ENCODE measurements around the gene CFAP77. TPM values are rescaled to one million over a fixed set of nuclear protein-coding genes. Genes with fewer than 3 reads are reported as not detected.

CFAP77 gene
- total and polyA plus RNA-seq, 10 of the 15 experiments (the other 5 are each of a cell fraction or from before 2014, with no cell fraction given) = 0.33 TPM; not detected in 9

- TF ChIP-seq, protein P1, sequence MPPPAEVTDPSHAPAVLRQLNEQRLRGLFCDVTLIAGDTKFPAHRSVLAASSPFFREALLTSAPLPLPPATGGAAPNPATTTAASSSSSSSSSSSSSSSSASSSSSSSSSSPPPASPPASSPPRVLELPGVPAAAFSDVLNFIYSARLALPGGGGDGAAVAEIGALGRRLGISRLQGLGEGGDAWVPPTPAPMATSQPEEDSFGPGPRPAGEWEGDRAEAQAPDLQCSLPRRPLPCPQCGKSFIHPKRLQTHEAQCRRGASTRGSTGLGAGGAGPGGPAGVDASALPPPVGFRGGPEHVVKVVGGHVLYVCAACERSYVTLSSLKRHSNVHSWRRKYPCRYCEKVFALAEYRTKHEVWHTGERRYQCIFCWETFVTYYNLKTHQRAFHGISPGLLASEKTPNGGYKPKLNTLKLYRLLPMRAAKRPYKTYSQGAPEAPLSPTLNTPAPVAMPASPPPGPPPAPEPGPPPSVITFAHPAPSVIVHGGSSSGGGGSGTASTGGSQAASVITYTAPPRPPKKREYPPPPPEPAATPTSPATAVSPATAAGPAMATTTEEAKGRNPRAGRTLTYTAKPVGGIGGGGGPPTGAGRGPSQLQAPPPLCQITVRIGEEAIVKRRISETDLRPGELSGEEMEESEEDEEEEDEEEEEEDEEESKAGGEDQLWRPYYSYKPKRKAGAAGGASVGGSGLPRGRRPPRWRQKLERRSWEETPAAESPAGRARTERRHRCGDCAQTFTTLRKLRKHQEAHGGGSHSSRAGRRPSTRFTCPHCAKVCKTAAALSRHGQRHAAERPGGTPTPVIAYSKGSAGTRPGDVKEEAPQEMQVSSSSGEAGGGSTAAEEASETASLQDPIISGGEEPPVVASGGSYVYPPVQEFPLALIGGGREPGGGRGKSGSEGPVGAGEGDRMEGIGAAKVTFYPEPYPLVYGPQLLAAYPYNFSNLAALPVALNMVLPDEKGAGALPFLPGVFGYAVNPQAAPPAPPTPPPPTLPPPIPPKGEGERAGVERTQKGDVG (CRISPR knock-in tag; IDR thresholded peaks at IDR 0.05) = no peak
- no peak for TF ChIP-seq ZBED1 (IDR thresholded peaks at IDR 0.05; ENCODE audit: borderline replicate concordance)
- TF ChIP-seq EZH2 (IDR thresholded peaks at IDR 0.05; ENCODE audit: borderline replicate concordance, control insufficient read depth, low read depth, low read length) = no peak
These were observed 45.9 kb upstream of the CFAP77 start (continued) for GRCh38 chr9:132364068-132364467.

GRCh38 chr9:132365986-132366385, 44.0 kb upstream of the CFAP77 start:
- in situ Hi-C loops (cut with MboI) = no loop called here
- H3K9ac ChIP-seq (ENCODE audit: control insufficient read depth, insufficient read depth, low read length) = no peak overlapping the region
- H2AFZ ChIP-seq (ENCODE audit: control insufficient read depth, low read depth, low read length) = no peak overlapping the region; the same call in 1 of the 2 replicates
- ChIA-PET CTCF (no interaction called here), RAD21 (ENCODE audit: unreplicated experiment) (interaction anchor here (1.1 kb wide), 1 partner anchor 16 kb away, joined by 3 read pairs; no protein-coding TSS in a partner anchor), POLR2A (interaction anchor here (1.0 kb wide), 1 partner anchor 12 kb away, joined by 3 read pairs; no protein-coding TSS in a partner anchor), SMC1A (ENCODE audit: uncharacterized antibody, unreplicated experiment) (interaction anchor here (1.1 to 1.5 kb wide), 2 partner anchors 8 to 11 kb away, joined by 3 to 4 read pairs; partner anchors contain the start of gene SETX)
- no peaks in the 10 kb centered on the region for H3K4me1 ChIP-seq (ENCODE audit: control insufficient read depth, insufficient read depth, low read length)
- no peak for DNase-seq (ENCODE audit: low read depth, low spot score)
- TF ChIP-seq USF2 (IDR thresholded peaks at IDR 0.05; ENCODE audit: borderline replicate concordance, low read depth, low read length) (no peak), SIN3A (IDR thresholded peaks at IDR 0.05; ENCODE audit: low read depth, low read length) (no peak), SMAD1 (IDR thresholded peaks at IDR 0.05; ENCODE audit: low read depth, partially characterized antibody) (no peak)
- no peak overlapping the region for H3K27ac ChIP-seq (ENCODE audit: control insufficient read depth, insufficient read depth)
- no peak for ATAC-seq
- no peaks in the 10 kb centered on the region for H3K36me3 ChIP-seq (ENCODE audit: control insufficient read depth in 2 of 2, insufficient read depth in 2 of 2, low read length in 1 of 2)
- no peaks in the 10 kb centered on the region for H4K20me1 ChIP-seq (ENCODE audit: control insufficient read depth, insufficient read depth)
- intact Hi-C loops (cut with micrococcal nuclease; ENCODE audit: unreplicated experiment) = no loop called here
- WGBS (ENCODE audit: insufficient coverage, insufficient replicate concordance, low lambda C conversion rate, missing lambda C conversion rate) = 28% methylated on average over 3 of the region's 3 CpGs
- H3K79me2 ChIP-seq (ENCODE audit: control insufficient read depth, insufficient read depth, low read length) = no peaks in the 10 kb centered on the region
- no peaks in the 10 kb centered on the region for H3K9me3 ChIP-seq (replicated peaks; ENCODE audit: control insufficient read depth, insufficient read depth, low read length)
- H3K4me2 ChIP-seq (ENCODE audit: control insufficient read depth, insufficient read depth) = no peak overlapping the region
- no peak overlapping the region for H3K4me3 ChIP-seq
- H3K27me3 ChIP-seq (replicated peaks in 1 of 2; ENCODE audit: control insufficient read depth in 2 of 2, insufficient read depth in 2 of 2, low read length in 1 of 2) = no peaks in the 10 kb centered on the region
- no peak for FAIRE-seq
- no TSS peak for BruUV-seq (replicated peaks)
